ENCODE data around the gene ASIC1. TPM values are rescaled to one million over a fixed set of nuclear protein-coding genes. Genes with fewer than 3 reads are reported as not detected.
A peak's percentile ranks its signal among the peaks of the same experiment; 100 is the strongest.

Gene ASIC1
- total and polyA plus RNA-seq, 2 of the 13 experiments (the other 11 are each of a cell fraction or from before 2014, with no cell fraction given) = 0.44 to 1.5 TPM

DNA sequence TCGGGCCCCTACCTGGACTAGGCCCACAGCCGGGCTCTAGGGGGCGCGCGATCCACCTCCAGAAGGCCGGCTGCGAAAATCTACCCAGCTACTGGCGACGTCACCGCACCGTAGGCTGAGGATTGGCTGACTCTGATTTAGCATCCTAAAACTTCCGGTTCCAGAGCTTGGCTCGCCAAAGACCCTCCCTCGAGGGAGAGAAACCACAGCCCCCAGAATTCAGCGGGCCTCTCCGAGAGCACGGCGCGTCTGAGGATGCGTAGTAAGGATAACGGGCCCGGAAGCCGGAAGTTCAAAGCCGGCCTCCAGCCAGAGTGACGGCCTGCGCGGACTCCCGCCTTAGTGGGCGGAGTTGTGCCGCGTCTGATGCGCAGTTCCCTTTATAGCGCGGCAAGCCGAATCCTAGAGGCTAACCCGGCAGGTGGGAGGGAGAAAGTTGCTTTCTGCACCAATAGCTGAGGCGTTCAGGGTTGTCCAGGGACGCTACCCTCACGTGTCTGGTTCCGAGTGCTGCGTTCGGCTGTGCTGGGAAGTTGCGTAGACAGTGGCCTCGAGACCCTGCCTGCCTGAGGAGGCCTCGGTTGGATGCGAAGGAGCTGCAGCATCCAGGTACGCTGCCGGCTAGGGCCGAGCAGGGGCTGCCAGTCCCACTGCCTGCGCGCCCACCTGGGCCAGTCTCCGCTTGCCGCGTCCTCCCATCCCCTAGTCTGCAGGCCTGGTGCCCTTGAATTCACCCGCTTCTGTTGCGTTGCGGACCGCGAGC is 54.5 kb downstream of the ASIC1 start, which contains the start of gene COX14 (continued):
- TF ChIP-seq, protein P1, sequence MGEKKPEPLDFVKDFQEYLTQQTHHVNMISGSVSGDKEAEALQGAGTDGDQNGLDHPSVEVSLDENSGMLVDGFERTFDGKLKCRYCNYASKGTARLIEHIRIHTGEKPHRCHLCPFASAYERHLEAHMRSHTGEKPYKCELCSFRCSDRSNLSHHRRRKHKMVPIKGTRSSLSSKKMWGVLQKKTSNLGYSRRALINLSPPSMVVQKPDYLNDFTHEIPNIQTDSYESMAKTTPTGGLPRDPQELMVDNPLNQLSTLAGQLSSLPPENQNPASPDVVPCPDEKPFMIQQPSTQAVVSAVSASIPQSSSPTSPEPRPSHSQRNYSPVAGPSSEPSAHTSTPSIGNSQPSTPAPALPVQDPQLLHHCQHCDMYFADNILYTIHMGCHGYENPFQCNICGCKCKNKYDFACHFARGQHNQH (CRISPR knock-in tag; IDR thresholded peaks at IDR 0.05) = peak; percentile 53; the same call in 1 of the 2 replicates
- TF ChIP-seq KLF15 (CRISPR knock-in tag; IDR thresholded peaks at IDR 0.05; ENCODE audit: borderline replicate concordance) (no peak), ZNF354B (CRISPR knock-in tag; IDR thresholded peaks at IDR 0.05) (0 out of 2 replicates have a peak, but pooled peaks have one; percentile 77), ZNF20 (CRISPR knock-in tag; IDR thresholded peaks at IDR 0.05) (no peak), FLYWCH1 (CRISPR knock-in tag; IDR thresholded peaks at IDR 0.05) (no peak), ISL2 (CRISPR knock-in tag; IDR thresholded peaks at IDR 0.05) (0 out of 2 replicates have a peak, but pooled peaks have one; percentile 11), DNMT1 (CRISPR knock-in tag; IDR thresholded peaks at IDR 0.05) (no peak), FOSL2 (CRISPR knock-in tag; IDR thresholded peaks at IDR 0.05) (no peak), ZNF775 (CRISPR knock-in tag; IDR thresholded peaks at IDR 0.05; ENCODE audit: borderline replicate concordance) (no peak), HMG20A (CRISPR knock-in tag; IDR thresholded peaks at IDR 0.05; ENCODE audit: borderline replicate concordance) (no peak), ZNF629 (CRISPR knock-in tag; conservative IDR thresholded peaks at IDR 0.05) (no peak), FOXK1 (CRISPR knock-in tag; IDR thresholded peaks at IDR 0.05; ENCODE audit: borderline replicate concordance, low read depth) (no peak; the same call in 1 of the 2 replicates), PAF1 (CRISPR knock-in tag; IDR thresholded peaks at IDR 0.05) (no peak), SIN3A (IDR thresholded peaks at IDR 0.05; ENCODE audit: borderline replicate concordance, low read depth, low read length) (peak; percentile 91), REPIN1 (CRISPR knock-in tag; IDR thresholded peaks at IDR 0.05; ENCODE audit: borderline replicate concordance, low read depth) (peak; percentile 83; the same call in 1 of the 2 replicates), PHF21A (CRISPR knock-in tag; IDR thresholded peaks at IDR 0.05) (peak; percentile 52; the same call in 1 of the 2 replicates), ZBTB21 (CRISPR knock-in tag; IDR thresholded peaks at IDR 0.05) (no peak), ARHGAP35 (CRISPR knock-in tag; IDR thresholded peaks at IDR 0.05; ENCODE audit: borderline replicate concordance) (peak; percentile 70; the same call in 1 of the 2 replicates), GABPA (IDR thresholded peaks at IDR 0.05; ENCODE audit: low read depth, low read length) (no peak), GABPA (CRISPR knock-in tag; IDR thresholded peaks at IDR 0.05; ENCODE audit: low read depth) (peak; percentile 97), ZNF562 (CRISPR knock-in tag; IDR thresholded peaks at IDR 0.05; ENCODE audit: borderline replicate concordance) (no peak), KDM6A (CRISPR knock-in tag; IDR thresholded peaks at IDR 0.05; ENCODE audit: low read depth) (no peak), REXO4 (CRISPR knock-in tag; IDR thresholded peaks at IDR 0.05; ENCODE audit: borderline replicate concordance) (no peak)
- TF ChIP-seq, protein P2, sequence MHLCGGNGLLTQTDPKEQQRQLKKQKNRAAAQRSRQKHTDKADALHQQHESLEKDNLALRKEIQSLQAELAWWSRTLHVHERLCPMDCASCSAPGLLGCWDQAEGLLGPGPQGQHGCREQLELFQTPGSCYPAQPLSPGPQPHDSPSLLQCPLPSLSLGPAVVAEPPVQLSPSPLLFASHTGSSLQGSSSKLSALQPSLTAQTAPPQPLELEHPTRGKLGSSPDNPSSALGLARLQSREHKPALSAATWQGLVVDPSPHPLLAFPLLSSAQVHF (CRISPR knock-in tag; IDR thresholded peaks at IDR 0.05) = no peak
- TF ChIP-seq, protein P3, sequence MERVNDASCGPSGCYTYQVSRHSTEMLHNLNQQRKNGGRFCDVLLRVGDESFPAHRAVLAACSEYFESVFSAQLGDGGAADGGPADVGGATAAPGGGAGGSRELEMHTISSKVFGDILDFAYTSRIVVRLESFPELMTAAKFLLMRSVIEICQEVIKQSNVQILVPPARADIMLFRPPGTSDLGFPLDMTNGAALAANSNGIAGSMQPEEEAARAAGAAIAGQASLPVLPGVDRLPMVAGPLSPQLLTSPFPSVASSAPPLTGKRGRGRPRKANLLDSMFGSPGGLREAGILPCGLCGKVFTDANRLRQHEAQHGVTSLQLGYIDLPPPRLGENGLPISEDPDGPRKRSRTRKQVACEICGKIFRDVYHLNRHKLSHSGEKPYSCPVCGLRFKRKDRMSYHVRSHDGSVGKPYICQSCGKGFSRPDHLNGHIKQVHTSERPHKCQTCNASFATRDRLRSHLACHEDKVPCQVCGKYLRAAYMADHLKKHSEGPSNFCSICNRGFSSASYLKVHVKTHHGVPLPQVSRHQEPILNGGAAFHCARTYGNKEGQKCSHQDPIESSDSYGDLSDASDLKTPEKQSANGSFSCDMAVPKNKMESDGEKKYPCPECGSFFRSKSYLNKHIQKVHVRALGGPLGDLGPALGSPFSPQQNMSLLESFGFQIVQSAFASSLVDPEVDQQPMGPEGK (CRISPR knock-in tag; IDR thresholded peaks at IDR 0.05) = peak; percentile 64
- TF ChIP-seq, protein P4, sequence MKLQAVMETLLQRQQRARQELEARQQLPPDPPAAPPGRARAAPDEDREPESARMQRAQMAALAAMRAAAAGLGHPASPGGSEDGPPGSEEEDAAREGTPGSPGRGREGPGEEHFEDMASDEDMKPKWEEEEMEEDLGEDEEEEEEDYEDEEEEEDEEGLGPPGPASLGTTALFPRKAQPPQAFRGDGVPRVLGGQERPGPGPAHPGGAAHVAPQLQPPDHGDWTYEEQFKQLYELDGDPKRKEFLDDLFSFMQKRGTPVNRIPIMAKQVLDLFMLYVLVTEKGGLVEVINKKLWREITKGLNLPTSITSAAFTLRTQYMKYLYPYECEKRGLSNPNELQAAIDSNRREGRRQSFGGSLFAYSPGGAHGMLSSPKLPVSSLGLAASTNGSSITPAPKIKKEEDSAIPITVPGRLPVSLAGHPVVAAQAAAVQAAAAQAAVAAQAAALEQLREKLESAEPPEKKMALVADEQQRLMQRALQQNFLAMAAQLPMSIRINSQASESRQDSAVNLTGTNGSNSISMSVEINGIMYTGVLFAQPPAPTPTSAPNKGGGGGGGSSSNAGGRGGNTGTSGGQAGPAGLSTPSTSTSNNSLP (IDR thresholded peaks at IDR 0.05; ENCODE audit: low read depth, low read length) = no peak

Data from HepG2 (cell line).